Activated T-helper 17 cell treated with anti-CD3 and anti-CD28 coated beads, Interleukin-2, amount 50 U/mL, for 72 hours (primary cell): ENCODE measurements around the gene SERPINB10. TPM values are rescaled to one million over a fixed set of nuclear protein-coding genes. Genes with fewer than 3 reads are reported as not detected.

Experiments used
- ATAC-seq: fragments of 150-1000 bp; cut with Tn5 transposase; replicated peaks from 2 replicates; pipeline ENCODE4 v1.10.0; 2021; ENCODE audit warnings: mild to moderate bottlenecking, moderate library complexity
- H3K27ac Mint-ChIP-seq: one replicate; pipeline ENCODE4 v1.8.0; 2022; ENCODE audit warnings: mixed read lengths
- H3K27me3 Mint-ChIP-seq: one replicate; pipeline ENCODE4 v1.8.0; 2022; ENCODE audit warnings: mixed read lengths
- H3K36me3 Mint-ChIP-seq: one replicate; pipeline ENCODE4 v1.8.0; 2022; ENCODE audit warnings: low read depth, mild to moderate bottlenecking, mixed read lengths
- H3K4me1 Mint-ChIP-seq: one replicate; pipeline ENCODE4 v1.8.0; 2022; ENCODE audit warnings: mixed read lengths
- H3K4me3 Mint-ChIP-seq: one replicate; pipeline ENCODE4 v1.8.0; 2022; ENCODE audit warnings: mild to moderate bottlenecking, mixed read lengths
- H3K9me3 Mint-ChIP-seq: one replicate; pipeline ENCODE4 v1.8.0; 2022; ENCODE audit warnings: mixed read lengths
- total RNA-seq, 2 donors: library from RNA; stranded (reverse); gene quantifications; one replicate each; pipeline ENCODE4 v1.2.3, GENCODE V29; 2022

SERPINB10 gene, protein sequence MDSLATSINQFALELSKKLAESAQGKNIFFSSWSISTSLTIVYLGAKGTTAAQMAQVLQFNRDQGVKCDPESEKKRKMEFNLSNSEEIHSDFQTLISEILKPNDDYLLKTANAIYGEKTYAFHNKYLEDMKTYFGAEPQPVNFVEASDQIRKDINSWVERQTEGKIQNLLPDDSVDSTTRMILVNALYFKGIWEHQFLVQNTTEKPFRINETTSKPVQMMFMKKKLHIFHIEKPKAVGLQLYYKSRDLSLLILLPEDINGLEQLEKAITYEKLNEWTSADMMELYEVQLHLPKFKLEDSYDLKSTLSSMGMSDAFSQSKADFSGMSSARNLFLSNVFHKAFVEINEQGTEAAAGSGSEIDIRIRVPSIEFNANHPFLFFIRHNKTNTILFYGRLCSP
- total RNA-seq: not detected

DNA sequence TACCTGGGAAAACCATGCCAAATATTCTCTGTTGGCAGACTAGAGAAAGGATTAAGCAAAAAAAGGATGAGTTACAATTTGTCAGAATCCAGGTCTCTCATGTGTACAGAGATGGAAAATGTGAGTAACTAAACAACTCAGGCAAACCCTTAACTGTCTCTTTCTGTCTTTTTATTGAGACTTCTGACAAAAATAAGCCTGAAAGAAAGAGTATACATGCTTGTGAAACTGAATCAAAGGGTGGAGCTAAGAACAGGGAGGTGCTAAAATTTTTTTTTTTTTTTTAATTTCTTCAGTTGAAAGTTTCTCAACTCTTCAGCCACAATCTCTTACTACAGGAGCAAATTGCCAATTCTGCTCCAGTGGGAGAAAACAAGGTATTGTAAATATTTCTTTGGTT is at the start of gene SERPINB10:
TSS of gene SERPINB10 (plus strand) at position 295 of the 400 bp plus-strand sequence. CDS start 7,553 bp downstream, outside the sequence.
- Mint-ChIP-seq H3K4me3 (no peak within 1 kb of the TSS), H3K9me3 (no peaks in the 10 kb centered on the region), H3K36me3 (no peaks in the 10 kb centered on the region), H3K4me1 (no peaks in the 10 kb centered on the region), H3K27me3 (peaks cover 12% of the 10 kb centered on the region), H3K27ac (no peak within 1 kb of the TSS)
- ATAC-seq: peak; percentile 40

DNA sequence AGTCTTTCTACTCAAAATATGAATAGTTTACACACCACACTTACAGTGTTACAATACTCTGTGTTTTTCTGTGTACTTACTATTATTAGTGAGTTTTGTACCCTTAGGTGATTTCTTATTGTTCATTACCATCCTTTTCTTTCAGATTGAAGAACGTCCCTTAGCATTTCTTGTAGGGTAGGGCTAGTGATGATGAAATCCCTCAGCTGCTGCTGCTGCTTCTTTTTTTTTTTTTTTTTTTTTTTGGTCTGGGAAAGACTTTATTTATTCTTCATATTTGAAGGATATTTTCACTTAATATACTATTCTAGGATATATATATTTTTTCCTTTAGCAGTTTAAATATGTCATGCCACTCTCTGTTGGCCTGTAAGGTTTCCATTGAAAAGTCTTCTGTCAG is 49.3 kb upstream of the SERPINB10 start:
- no peaks in the 10 kb centered on the region for H3K36me3 Mint-ChIP-seq
- no peaks in the 10 kb centered on the region for H3K4me1 Mint-ChIP-seq
- H3K27ac Mint-ChIP-seq: no peak overlapping the region
- no peak overlapping the region for H3K4me3 Mint-ChIP-seq
- ATAC-seq: no peak
- no peaks in the 10 kb centered on the region for H3K9me3 Mint-ChIP-seq
- H3K27me3 Mint-ChIP-seq: peaks cover 7% of the 10 kb centered on the region

GRCh38 chr18:63859781-63860475 is 47.8 kb upstream of the SERPINB10 start:
- Mint-ChIP-seq H3K4me3 (no peak overlapping the region), H3K27me3 (peaks cover 7% of the 10 kb centered on the region), H3K36me3 (no peaks in the 10 kb centered on the region), H3K27ac (no peak overlapping the region), H3K9me3 (no peaks in the 10 kb centered on the region), H3K4me1 (no peaks in the 10 kb centered on the region)
- no peak for ATAC-seq

DNA sequence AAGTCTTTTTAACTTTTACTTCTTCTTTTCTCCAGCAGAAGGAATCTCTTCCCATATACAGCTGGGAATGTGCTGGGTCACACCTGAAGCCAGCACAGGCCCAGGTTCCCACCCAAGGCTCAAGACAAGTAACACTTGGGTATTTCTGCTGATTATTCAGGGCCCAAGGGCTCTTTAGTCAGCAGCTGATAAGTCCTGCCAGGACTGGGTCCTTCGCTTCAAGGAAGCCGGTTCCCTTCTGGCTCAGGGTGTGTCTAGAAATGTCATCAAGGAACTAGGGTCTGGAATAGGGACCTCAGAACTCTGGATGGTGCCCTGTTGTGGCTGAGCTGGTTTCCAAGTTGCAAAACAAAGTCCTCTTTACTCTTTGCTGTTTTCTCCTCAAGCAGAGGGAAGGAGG is 47.2 kb upstream of the SERPINB10 start:
- ATAC-seq: no peak
- H3K27ac Mint-ChIP-seq: no peak overlapping the region
- no peaks in the 10 kb centered on the region for H3K36me3 Mint-ChIP-seq
- H3K4me3 Mint-ChIP-seq: no peak overlapping the region
- H3K27me3 Mint-ChIP-seq: peaks cover 7% of the 10 kb centered on the region
- no peaks in the 10 kb centered on the region for H3K9me3 Mint-ChIP-seq
- no peaks in the 10 kb centered on the region for H3K4me1 Mint-ChIP-seq

DNA sequence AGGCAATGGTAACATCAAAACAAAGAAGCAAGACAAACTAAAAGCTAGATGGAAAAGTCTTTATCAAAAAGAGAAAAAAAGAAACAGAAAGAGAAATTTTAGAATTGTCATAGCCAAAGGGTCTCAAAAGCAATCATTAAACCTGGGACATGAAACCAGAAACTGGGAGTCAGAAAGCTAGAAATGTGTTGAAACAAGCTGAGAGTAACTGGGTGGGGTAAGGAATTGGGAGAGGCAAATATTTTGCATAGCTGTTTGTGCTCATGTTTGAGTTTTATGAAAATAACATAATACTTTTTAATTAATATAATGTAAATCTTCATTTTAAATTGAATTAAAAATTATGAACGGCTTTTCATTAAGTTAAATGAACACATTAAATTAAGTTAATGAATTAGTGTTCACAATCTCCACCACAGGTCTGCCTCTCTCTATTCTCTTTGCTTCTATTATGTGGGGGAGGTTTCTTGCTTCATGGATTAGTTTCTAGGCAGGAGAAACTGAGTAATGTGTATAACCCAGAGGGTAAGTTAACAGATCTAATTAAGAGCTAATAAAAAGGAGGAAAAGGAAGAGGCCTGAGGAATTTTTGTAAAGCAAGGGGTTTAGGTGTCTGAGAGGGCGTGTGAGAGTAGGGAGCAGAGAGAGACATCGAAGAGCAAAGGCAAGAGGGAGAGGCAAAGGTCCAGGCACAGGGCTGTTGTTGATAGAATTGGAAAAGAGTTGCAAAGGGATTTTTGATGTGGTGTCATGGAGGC is 40.2 kb upstream of the SERPINB10 start:
- no peaks in the 10 kb centered on the region for H3K4me1 Mint-ChIP-seq
- H3K36me3 Mint-ChIP-seq: no peaks in the 10 kb centered on the region
- H3K9me3 Mint-ChIP-seq: no peaks in the 10 kb centered on the region
- H3K4me3 Mint-ChIP-seq: no peak overlapping the region
- H3K27ac Mint-ChIP-seq: no peak overlapping the region
- H3K27me3 Mint-ChIP-seq: peaks cover 5% of the 10 kb centered on the region
- no peak for ATAC-seq

GRCh38 chr18:63868546-63868945 is 39.2 kb upstream of the SERPINB10 start:
- no peaks in the 10 kb centered on the region for H3K36me3 Mint-ChIP-seq
- H3K27me3 Mint-ChIP-seq: peaks cover 5% of the 10 kb centered on the region
- H3K27ac Mint-ChIP-seq: no peak overlapping the region
- no peak for ATAC-seq
- H3K4me1 Mint-ChIP-seq: no peaks in the 10 kb centered on the region
- H3K4me3 Mint-ChIP-seq: no peak overlapping the region
- H3K9me3 Mint-ChIP-seq: no peaks in the 10 kb centered on the region

GRCh38 chr18:63869374-63869773 is 38.4 kb upstream of the SERPINB10 start:
- Mint-ChIP-seq H3K4me1 (no peaks in the 10 kb centered on the region), H3K27me3 (peaks cover 5% of the 10 kb centered on the region), H3K27ac (no peak overlapping the region), H3K9me3 (no peaks in the 10 kb centered on the region), H3K36me3 (no peaks in the 10 kb centered on the region), H3K4me3 (no peak overlapping the region)
- no peak for ATAC-seq

DNA sequence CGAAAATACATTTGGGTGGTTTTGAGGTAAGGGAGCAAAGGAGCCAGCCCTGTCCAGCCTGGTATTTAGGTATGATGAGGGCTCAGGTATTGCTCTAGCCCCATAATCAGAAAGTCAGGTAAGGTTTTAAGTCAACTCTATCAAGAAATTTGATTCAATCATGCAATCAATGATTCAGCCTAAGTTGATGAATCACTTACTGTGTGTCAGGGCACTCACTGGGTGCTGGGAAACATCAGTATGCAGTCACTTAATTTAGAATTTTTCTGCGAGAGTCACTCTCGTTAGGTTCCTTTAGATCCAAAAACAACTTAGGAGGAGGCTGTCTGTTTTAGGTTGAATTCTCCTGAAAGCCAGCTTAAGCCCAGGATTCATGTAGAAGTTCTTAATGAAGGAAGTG is 37.9 kb upstream of the SERPINB10 start:
- H3K4me1 Mint-ChIP-seq: no peaks in the 10 kb centered on the region
- no peak overlapping the region for H3K4me3 Mint-ChIP-seq

DNA sequence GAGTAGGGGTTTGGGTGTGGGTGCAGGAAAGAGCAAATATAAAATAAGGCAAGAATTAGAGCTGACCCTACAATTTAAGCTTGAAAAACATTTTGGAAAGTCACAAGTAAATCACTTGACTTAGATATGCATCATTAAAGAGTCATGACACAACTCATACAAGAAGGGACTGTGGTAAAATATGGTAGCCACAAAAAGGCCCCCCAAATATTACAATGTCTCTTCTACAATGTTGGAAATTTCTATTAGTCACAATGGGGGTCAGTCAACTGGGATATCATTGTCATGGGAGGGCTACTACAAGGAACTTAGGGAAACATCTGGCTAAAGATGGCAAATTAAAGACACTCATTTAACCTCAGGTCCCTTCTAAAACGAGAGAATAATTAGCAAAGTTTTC is 35.9 kb upstream of the SERPINB10 start:
- no peaks in the 10 kb centered on the region for H3K9me3 Mint-ChIP-seq
- ATAC-seq: no peak
- H3K4me3 Mint-ChIP-seq: no peak overlapping the region
- H3K4me1 Mint-ChIP-seq: no peaks in the 10 kb centered on the region
- H3K27me3 Mint-ChIP-seq: peaks cover 7% of the 10 kb centered on the region
- H3K27ac Mint-ChIP-seq: no peak overlapping the region
- H3K36me3 Mint-ChIP-seq: no peaks in the 10 kb centered on the region

More for the DNA sequence above, 37.9 kb upstream of the SERPINB10 start:
- Mint-ChIP-seq H3K27ac (no peak overlapping the region), H3K9me3 (no peaks in the 10 kb centered on the region), H3K27me3 (peaks cover 5% of the 10 kb centered on the region), H3K36me3 (no peaks in the 10 kb centered on the region)
- no peak for ATAC-seq

DNA sequence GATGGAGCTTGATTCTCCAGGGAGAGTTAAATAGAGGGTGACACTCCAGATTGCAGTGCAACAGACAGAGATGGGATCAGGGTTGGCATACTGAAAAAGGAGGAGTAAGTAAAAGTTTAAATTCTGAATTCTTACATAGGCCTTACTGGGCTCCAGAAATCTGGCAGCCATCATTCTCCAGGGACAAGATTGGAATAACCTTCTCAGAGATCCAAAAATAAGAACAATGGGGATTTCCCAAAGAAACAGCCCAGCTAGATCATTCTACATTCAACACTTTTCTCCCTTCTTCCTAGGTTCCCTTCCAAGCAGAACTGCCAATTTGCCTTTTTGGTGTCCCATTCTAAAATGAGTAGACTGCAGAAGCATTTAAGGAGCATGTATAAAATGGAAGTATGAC is 35.2 kb upstream of the SERPINB10 start:
- H3K27me3 Mint-ChIP-seq: peaks cover 7% of the 10 kb centered on the region
- ATAC-seq: no peak
- H3K27ac Mint-ChIP-seq: no peak overlapping the region
- no peaks in the 10 kb centered on the region for H3K4me1 Mint-ChIP-seq
- no peaks in the 10 kb centered on the region for H3K36me3 Mint-ChIP-seq
- no peak overlapping the region for H3K4me3 Mint-ChIP-seq
- H3K9me3 Mint-ChIP-seq: no peaks in the 10 kb centered on the region

GRCh38 chr18:63878343-63878742 is 29.4 kb upstream of the SERPINB10 start:
- peaks cover 4% of the 10 kb centered on the region for H3K4me1 Mint-ChIP-seq
- ATAC-seq: no peak
- H3K9me3 Mint-ChIP-seq: no peaks in the 10 kb centered on the region
- H3K4me3 Mint-ChIP-seq: no peak overlapping the region
- peaks cover 3% of the 10 kb centered on the region for H3K27me3 Mint-ChIP-seq
- H3K36me3 Mint-ChIP-seq: no peaks in the 10 kb centered on the region
- H3K27ac Mint-ChIP-seq: no peak overlapping the region

DNA sequence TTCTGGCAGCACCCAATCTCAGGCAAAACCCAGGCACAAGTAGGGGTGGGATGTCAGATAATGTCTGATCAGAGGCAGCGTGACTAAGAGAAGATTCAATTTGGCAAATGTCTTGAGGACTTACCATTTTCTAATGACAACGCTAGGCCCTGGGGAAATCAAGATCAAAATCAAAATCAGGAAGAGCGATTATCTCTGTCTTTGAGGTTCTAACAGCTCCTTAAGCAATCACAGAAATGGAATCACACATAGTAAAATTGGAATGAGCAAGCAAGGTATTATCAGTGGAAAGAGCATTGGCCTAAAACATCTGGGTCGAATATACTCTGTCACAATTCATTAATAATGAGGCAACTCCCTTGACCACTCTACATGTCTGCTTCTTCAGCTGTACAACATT is 28.8 kb upstream of the SERPINB10 start:
- peaks cover 3% of the 10 kb centered on the region for H3K27me3 Mint-ChIP-seq
- no peak for ATAC-seq
- no peaks in the 10 kb centered on the region for H3K9me3 Mint-ChIP-seq

DNA sequence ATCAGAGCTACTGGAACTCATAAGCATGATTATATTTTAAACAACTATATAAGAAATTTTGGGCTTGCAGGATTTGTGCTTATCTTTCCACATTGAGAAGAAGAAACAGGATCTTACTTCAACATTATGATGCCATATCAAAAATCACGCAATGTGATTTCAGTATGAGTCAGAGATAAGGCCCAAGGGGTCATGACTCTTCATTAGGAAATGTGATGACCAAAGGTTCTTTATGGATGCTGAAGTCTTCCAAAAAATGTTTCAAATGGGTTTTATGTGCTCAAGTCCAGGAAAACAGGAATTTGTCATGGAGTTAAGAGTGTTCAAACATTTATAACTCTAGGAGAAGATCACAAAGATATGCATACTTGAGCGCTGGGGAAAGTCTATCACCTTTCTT is 28.0 kb upstream of the SERPINB10 start:
- peaks cover 4% of the 10 kb centered on the region for H3K4me1 Mint-ChIP-seq
- H3K36me3 Mint-ChIP-seq: no peaks in the 10 kb centered on the region
- ATAC-seq: no peak
- H3K4me3 Mint-ChIP-seq: no peak overlapping the region
- H3K27ac Mint-ChIP-seq: no peak overlapping the region
- H3K27me3 Mint-ChIP-seq: peaks cover 7% of the 10 kb centered on the region
- H3K9me3 Mint-ChIP-seq: no peaks in the 10 kb centered on the region

More for the DNA sequence above, 28.8 kb upstream of the SERPINB10 start:
- Mint-ChIP-seq H3K4me3 (no peak overlapping the region), H3K27ac (no peak overlapping the region), H3K36me3 (no peaks in the 10 kb centered on the region), H3K4me1 (peaks cover 4% of the 10 kb centered on the region)

DNA sequence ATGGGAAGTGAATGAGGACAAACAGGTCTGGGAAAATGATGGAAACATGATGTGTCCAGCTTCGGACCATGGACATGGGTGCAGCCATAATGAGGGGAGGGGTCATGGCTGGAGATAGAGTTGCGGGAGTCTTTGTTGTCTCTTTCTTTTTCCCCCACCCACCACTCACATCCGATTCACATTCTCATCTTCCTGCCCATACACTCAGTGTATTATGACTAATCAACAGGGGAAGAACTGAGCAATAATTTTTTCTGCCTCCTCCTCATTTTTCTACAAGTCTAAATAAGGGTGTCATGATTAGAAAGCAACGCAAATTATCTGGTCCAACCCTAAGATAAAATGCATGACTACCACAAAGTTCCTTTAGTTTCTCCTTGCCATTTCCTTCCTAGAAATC is 25.9 kb upstream of the SERPINB10 start:
- no peaks in the 10 kb centered on the region for H3K9me3 Mint-ChIP-seq
- H3K36me3 Mint-ChIP-seq: no peaks in the 10 kb centered on the region
- ATAC-seq: peak; percentile 79
- peaks cover 10% of the 10 kb centered on the region for H3K27me3 Mint-ChIP-seq
- peaks cover 4% of the 10 kb centered on the region for H3K4me1 Mint-ChIP-seq
- no peak overlapping the region for H3K27ac Mint-ChIP-seq
- H3K4me3 Mint-ChIP-seq: no peak overlapping the region
